ENCODE results near the gene CANT1.

DNA sequence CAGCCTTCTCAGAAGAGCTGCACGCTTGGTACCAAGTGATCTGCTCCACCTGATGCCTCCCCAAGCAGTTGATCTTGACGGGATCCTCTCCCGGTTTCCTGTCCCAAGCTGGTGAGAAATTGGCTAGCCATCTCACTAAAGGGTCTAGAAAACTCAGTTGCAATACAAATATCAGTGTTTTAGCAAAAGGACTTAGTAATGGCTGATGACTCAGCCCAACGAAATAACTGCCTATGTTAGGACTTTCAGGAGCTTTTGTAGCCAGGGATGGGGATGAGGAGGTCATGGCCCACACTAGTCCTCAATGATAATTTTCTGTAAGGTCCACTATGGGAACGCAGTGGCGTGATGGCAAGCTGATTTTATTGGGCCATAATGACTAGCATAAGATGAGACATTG is 41.7 kb upstream of the CANT1 start:
- no peak for TF ChIP-seq POLR2A (IDR thresholded peaks at IDR 0.05)
- TF ChIP-seq CTCF (IDR thresholded peaks at IDR 0.05): no peak
- TF ChIP-seq POLR2AphosphoS5 (IDR thresholded peaks at IDR 0.05): no peak

Measured in stomach (tissue), 4 donors.